H4 (cell line): ENCODE measurements around the gene BMP4. TPM values are rescaled to one million over a fixed set of nuclear protein-coding genes. Genes with fewer than 3 reads are reported as not detected.
"Not testable (repeated sequence)": the region's sequence is repeated elsewhere in the genome, so short reads cannot be mapped to it uniquely, and the experiment has no call there.

Experiments used
- DNase-seq: peaks from one replicate; pipeline ENCODE4 v3.0.0-alpha.2; 2015; ENCODE audit warnings: low spot score
- total RNA-seq: library from RNA; depleted of rRNA; stranded (reverse); fragments of >200 nt; shearing (Covaris generic); gene quantifications from 2 replicates; pipeline ENCODE4 v1.2.3, GENCODE V29; 2014; rRNA removed

Gene BMP4
- total RNA-seq: 1.0 and 5.6 TPM in 2 replicates

DNA sequence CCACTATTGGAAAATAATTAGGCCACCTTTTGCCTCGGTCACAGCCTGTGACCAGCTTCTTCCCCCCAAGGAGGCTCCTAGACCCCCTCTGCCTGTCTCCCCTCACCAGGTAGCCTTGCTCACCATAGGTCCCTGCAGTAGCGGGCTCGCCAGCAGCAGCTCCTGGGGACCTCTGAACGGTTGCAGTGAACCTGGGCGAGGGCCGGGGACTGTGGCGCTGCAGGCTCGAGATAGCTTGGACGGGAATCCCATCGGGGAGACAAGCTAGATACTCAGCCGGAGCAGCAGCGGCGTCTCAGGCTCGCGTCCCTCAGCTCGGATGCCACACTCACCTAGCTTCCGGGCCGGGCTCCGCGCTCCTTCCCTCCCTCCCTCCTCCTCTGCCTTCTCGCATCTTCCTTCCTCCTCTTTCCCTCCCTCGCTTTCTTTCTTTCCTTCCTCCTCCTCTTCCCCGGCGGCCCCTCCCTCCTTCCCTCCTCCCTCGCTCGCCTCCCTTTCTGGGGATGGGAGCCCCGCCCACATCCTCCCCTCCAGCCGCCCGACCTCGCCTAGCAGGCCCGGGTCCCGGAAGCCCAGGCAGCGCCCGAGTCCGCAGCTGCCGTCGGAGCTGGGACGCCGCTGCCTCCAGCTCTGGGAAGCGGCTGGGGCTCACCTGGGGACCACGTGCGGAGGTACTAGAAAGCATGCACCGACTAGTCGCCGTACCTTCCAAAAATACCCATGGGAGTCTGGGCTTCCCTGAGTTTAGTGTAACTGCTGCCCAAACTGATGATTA is at the start of gene BMP4:
TSS of gene BMP4 (minus strand) at position 399 of the 775 bp plus-strand sequence. CDS start 4,603 bp downstream, outside the sequence.
- DNase-seq: no peak

DNA sequence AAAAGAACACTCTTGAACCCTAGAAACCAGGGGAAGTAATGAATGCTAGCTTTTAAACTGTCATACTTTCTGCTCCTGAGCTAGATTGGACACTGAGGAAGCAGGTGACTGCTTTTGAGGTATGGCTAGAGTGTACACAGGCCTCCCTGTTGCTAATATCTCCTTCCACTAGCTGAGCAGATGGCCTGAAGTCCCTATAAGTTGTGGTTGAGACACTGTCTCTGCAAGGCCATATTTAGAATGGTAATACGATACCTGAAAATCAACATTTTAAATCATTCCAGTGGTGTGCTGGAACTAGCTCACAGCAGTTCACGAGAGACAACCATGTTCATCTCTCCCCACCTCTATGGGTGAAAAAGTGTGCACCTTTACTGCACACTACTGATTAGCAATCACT is 46.4 kb upstream of the BMP4 start:
- DNase-seq: no peak

DNA sequence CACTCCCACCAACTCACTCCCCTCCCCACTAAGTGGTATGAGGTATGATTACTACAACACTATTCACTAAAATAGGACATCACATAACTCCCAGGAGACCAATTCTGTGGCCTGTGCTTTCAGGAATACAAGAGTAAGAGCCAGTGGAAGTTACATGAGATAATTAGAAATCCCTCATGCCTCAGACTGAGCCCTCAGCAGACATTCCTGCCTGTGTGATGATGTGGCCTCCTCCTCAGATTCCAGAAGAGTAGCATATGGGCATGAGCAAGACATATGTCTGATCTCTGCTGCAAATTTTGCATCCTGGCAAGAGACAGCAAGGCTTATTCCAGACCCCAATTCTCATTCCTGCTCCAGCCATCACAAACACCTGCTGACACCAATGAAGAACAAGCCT is 46.0 kb upstream of the BMP4 start:
- no peak for DNase-seq

DNA sequence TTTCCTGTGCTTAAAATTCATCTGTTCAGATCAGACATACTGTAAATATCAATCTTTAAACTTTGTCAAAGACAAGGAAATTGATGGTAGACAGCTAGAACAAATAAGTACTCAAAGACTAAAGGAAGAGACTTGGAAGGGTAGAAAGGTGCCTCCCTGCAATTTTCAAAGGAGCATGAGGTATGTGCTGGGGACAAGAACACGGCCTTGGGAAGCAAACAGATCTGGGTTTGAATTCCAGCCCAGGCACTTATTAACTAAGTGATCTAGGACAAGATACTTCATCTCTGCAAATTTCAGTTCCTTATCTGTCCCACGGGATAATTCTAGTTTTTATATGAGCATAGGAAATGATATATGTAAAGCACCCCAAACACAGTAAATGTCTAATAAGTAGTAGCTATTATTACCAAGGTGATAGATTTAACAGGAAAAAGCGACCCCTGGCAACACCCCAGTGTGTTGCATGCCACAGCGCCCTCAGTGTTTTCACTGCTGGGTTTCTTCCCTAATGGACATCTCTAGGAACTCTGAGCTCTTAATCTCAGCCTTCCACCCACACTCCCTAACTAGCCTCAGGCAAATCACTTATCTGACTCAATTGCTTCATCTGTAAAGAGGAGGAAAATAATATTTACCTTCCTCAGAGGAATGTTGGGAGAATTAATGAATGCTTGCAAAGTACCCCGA is 44.7 kb upstream of the BMP4 start:
- DNase-seq: no peak

DNA sequence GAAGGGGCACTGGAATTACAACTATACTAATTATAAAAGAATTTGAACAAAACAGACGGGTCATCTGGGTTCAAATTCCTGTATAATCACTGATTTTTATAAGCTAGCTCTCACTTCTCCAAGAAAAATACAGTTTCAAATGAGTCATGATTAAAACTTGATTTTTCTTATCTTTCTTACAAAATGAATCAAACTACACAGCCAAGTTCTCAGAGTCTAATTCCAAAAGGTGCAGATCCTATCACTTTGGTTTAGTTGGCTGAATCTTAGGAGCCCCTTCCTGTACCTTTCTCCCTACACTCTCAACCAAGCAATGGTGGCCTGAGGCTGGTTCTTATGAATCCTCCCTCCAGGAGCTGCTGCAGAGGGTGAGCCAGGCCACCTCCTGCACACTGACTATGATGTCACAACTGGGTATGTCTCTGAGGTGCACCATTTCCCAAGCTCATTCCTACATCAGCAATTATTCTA is 43.8 kb upstream of the BMP4 start:
- DNase-seq: peak; percentile 21

DNA sequence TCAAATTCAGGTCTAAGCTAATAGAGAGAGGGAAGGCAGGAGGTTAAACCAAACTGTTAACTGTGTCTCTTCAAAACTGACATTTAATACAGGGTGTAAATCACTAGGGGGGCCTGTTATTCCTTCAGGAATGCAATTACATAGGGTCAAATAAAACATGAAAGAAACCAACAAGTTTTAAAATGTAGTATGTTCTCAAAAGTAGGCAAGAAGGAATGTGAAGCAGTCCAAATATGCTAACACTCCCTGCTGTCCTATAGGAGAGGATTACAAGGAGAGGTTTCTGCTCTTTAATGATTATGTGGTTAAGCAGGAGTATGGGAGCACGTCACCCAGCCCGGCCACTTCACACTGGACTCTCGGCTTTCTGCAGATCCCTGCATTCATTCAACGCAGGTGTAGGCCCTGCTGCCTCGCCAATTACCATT is 42.5 kb upstream of the BMP4 start:
- peak; percentile 49 for DNase-seq

DNA sequence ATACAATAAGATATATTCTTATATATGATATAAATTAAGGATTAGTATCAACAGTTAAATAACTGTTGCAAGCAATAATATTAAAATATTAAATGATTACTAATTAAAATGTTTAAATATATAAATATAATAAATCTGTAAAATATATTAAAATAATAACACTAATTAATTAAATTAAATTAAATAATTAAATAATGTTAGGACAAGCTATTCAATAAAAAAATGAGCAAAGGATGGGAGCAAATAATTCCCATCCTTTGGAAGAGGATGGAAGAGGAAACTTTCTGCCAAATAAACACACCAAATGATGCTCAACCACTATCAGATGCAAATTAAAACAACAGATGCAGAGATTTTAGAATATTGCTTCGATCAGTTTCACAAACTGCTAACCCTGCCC is 39.4 kb upstream of the BMP4 start:
- DNase-seq: no peak

DNA sequence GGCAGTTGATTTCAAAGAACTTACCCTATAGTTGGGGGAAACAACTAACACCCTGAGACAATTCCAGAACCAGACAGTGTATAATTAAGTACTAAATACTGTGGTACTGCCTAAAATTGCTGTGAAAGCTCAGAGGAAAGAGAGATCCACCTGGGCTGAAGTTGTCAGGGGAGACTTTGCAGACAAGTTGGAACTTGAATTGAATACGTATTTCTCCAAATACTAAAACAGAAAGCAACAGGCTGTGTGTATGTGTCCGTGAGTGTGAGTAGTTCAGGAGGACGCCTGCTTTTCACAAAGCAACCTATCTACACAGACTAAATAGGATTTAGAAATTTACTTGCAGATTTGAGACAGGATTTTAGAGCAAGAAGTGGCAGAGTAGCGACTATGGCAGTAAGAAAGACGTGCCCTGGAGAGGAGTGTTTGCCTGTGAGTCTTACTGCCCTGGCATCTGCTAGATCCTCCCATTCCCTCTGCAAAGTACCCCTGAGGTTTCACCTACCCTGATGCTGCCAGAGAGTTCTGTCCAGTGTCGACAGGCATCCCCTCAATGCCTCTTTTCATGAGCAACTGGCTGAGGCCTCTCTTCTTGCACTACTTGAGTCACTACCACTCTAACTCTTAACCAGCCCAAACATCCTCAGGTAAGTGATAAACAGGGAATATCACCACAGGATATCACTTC is 37.4 kb upstream of the BMP4 start:
- DNase-seq: no peak

DNA sequence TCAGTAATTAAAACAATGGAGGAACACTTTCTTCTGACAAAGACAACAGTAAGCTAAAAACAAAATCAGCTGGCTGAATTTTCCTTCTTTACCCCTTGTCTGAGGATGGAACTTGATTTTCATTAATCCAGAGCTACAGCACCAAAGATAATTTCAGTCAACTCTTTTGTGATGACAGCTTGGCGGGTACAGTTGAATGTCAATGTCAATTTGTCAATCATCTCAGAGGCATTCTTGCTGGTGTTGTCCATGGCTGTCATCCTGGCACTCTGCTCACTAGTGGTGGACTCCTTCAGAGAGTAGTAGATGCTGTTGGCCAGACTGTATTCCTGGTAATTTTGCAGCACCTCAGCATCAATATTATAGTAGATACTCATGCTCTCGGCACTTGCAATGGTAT is 34.4 kb upstream of the BMP4 start:
- DNase-seq: no peak

DNA sequence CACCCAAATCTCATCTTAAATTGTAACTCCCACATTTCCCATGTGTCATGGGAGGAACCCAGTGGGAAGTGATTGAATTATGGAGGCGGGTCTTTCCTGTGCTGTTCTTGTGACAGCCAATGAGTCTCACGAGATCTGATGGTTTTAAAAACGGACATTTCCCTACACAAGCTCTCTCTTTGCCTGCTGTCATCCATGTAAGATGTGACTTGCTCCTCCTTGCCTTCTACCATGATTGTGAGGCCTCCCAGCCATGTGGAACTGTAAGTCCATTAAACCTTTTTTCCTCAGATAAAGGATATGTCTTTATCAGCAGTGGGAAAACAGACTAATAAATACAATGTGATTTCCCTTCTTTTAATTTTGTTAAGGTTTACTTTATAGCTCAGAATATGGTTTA is 30.1 kb upstream of the BMP4 start:
- not testable (repeated sequence) for DNase-seq

DNA sequence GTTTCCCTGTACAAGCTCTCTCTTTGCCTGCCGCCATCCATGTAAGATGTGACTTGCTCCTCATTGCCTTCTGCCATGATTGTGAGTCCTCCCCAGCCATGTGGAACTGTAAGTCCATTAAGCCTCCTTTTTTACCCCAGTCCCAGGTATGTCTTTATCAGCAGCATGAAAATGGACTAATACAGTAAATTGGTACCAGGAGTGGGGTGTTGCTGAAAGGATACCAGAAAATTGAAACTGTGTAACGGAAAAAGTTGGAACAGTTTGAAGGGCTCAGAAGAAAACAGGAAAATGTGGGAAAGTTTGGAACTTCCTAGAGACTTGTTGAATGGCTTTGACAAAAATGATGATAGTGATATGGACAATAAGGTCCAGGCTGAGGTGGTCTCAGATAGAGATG is 28.3 kb upstream of the BMP4 start:
- not testable (repeated sequence) for DNase-seq

DNA sequence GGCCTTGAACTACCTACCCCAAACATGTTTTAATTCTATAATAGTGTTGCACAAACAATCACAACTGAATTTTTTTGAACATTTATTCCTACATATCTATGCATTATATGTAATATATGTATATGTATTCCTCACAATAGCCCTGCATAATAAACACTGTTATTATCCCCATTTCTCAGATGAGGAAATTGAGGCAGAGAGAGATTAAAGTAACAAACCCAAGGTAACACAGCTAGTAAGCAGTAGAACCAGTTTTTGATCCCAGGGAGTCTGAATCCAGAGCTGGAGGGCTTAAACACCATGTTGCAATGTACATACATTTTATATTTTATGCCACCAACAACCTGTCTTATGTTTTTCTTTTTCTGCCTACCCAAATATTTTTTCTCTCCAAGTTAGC is 26.5 kb upstream of the BMP4 start:
- DNase-seq: no peak

DNA sequence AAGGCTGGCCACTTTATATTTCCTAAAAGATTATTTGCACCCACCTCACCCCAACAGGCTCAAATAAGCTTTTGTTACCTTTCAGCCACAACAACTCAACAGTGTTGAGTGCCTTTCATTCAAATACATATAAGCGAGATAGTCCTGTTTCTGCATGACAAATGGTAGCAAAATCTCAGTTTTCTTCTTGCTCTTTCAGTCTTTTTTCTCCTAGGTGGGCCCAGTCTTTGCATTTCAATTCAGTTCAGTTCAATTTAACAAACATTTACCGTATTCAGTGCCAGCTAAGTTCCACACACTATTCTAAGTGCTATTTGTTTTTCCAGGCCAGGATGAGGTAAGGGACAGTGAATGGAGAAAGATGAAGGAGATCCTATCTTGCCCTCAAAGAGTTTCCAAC is 25.9 kb upstream of the BMP4 start:
- no peak for DNase-seq

DNA sequence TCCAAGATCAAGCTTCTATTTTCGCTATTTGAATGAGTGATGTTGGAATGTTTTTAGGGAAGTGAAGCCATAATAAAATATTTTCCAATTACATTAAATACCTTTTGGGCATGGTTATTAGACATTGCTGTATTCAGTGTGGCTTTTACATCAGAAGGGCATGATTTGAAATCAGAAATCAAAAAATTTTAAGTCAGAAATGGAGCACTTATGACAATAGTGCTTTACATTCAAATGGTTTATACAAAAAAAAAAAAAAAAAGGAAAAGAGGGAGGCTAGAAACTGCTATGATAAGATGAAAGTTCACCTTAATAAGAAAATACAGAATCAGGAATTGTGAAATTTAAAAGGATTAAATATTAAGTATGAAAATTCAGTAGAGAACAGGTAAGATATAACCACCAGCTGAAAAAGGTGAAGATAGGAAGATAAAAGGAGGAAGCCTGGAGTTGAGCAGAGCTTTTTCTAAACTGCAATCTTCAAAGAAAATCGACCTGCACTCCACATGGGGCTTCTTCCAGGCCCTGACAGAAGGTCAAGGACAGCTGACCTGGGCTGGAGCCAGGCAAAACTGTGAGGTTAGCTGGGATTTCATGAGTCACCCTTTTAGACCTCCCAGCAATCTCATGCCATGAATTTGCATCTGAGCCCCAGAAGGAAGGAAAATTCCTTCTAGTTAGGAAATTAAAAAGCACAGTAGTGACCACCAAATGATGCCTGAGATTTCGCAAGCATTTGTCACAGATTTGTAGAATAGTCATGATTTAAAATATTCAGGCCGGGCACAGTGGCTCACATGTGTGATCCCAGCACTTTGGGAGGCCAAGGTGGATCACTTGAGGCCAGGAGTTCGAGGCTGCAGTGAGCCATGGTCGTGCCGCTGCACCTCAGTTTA is 23.4 kb upstream of the BMP4 start:
- DNase-seq: peak; percentile 63

DNA sequence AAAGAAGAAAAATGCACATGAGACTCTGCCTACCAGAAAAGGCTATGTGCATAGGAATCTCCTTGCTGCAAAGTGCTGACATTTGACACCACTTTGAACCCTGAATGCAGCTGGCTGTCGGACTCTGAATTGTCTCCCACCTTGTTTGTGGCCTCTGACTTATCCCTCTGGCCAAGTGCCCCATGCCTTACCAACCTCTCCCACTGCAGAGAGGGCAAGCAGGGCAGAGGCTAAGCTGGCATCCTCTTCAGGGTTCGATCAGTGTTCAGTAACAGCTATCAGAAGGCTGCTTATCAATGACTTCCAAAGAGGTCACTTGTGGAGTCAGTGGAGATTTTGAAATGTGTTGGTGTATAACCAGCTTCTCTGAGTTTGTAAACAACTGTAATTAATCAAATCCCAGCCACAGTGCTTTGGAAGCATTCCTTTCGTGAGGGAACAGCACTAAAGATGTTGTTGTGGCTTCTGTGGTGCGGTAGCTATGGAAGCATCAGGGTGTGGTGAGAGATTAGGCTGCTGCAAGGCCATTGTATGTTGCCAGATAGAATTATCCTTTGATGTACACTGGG is 22.6 kb upstream of the BMP4 start:
- peak; percentile 78 for DNase-seq

DNA sequence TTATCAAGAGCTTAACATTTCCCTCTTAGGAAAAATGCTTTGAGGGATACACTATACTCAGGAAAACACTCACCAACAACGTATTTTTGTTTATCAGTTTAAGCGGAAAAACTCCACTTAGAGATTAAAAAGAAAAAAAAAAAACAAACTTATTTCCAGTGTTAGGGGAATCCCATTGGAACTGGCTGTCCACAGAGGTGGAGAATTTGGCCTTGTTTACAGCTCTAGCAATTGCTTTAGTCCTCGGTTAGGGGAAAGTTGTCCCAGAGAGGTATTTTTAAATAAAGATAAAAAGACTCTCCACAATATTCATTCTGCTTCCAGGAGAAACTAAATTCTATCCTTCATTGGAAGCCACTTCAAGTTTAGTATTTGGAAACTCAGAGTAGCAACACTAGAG is 21.6 kb upstream of the BMP4 start:
- DNase-seq: no peak

DNA sequence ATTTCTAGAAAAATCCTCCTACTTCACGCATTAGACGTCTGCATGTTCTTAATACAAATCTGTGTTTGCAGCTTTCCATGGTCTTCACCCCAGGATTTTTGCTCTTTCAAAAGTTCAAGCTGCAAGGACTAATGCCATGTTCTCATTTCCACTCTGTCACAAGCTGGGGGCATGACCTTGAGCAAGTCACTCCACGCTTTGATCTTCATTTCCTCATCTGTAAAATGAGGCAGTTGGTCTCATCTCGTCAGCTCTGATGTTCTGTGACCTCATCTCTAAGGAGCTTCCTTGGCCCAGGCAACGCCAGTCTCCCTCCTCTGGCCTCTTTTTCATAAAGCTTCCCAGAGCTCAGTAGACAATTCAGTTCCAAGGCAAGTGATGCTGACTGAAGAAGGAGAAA is 18.8 kb upstream of the BMP4 start:
- DNase-seq: no peak

DNA sequence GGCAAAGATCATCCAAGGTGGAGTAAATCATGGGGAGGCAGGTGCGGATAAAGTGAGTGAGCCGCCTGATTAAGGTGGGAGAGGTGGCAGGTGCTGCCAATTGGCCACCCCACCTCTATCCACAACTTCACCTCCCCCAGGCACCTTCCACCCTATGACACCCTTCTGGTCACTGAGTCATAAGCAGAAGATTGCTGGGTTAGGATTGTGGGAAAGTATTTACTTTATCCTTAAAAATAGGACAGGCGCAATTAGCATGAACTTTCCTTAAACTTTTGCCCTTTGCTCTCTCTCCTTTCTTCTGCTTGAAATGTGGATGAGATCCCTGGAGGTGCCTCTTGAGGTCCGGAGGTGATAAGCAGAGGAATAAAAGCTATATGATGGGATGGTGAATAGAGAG is 14.9 kb upstream of the BMP4 start:
- no peak for DNase-seq

DNA sequence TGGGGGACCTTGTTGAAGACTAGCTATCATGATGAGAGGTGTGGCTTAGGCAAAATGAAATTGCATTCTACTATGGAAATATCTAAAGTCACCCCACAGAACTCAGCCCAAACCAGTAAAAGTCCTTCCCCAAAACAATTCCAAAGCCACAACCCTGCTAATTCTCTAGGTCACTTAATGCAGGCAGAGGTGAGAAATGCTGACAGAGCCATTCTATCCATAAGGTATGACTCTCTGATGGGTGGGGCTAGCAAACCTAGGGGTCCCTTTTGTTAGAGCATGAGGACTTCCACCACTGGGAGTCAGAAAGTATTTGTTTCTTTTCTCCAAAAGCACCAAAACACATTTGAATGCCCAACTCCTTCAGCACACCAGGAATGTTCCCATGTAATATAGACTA is 12.7 kb upstream of the BMP4 start:
- DNase-seq: no peak

DNA sequence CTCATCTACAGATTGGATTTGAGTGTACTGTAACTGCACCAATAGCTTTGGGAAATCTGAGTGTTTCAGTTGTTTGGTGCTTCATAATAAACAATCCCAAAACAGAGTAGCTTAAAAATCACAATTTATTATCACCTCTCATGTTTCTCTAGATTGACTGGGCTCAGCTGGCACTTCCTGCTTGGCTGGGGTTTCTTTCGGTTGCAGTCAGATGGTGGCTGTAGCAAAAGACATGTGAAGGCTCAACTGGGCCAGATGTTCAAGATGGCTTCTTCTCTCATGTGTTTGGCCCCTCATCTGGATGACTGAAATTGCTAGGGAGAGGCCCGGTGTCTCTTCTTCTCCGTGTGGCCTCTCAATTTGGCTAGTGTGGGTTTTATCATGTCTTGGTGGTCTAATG is 12.1 kb upstream of the BMP4 start:
- DNase-seq: no peak

DNA sequence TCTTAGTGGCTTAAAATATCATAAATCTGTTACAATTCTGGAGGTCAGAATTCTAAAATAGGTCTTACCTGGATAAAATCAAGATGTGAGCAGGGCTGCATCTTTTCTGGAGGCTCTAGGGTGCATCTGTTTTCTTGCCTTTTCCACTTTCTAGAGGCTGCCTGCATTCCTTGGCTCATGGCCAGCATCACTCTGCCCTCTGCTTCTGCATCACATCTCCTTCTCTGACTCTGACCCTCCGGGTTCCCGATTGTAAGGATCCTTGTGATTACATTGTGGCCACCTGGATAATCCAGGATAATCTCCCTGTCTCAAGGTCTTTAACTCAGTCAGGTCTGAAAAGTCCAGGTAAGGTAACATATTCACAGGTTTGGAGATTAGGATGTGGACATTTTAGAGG is 11.0 kb upstream of the BMP4 start:
- no peak for DNase-seq
